OCI-LY1 (cell line): ENCODE measurements around the gene ITGA1.

Experiments
- H2AFZ ChIP-seq: fragments of 200-600 bp; sonication (generic), shearing (Covaris generic); 2 replicates; pipeline ENCODE4 v1.6.0; 2014; ENCODE audit warnings: antibody characterized with exemption, mild to moderate bottlenecking, low read length
- H3F3A ChIP-seq: fragments of 200-600 bp; sonication (generic), shearing (Covaris generic); 2 replicates; pipeline ENCODE4 v1.6.0; 2014; ENCODE audit warnings: mild to moderate bottlenecking, antibody characterized with exemption, low read length, moderate library complexity; ENCODE audit not compliant: insufficient read depth
- H3K27ac ChIP-seq: fragments of 200-600 bp; sonication (generic); 2 replicates; pipeline ENCODE4 v1.5.1; 2014; ENCODE audit warnings: low read length, mixed run types, mild to moderate bottlenecking, low read depth; ENCODE audit not compliant: poor library complexity, severe bottlenecking
- H3K27me3 ChIP-seq: fragments of 200-600 bp; sonication (generic); 2 replicates; pipeline ENCODE4 v1.6.0; 2014; ENCODE audit warnings: antibody characterized with exemption, mild to moderate bottlenecking, low read length, moderate library complexity; ENCODE audit not compliant: insufficient read depth
- H3K36me3 ChIP-seq: fragments of 200-600 bp; sonication (generic); 2 replicates; pipeline ENCODE4 v1.6.1; 2014; ENCODE audit warnings: mild to moderate bottlenecking, antibody characterized with exemption, low read length, moderate library complexity, mixed read lengths; ENCODE audit not compliant: insufficient read depth
- H3K4me1 ChIP-seq: fragments of 200-600 bp; sonication (generic); 2 replicates; pipeline ENCODE4 v1.5.1; 2014; ENCODE audit warnings: mild to moderate bottlenecking, low read length, moderate library complexity; ENCODE audit not compliant: insufficient read depth, severe bottlenecking
- H3K4me2 ChIP-seq: fragments of 200-600 bp; sonication (generic), shearing (Covaris generic); 2 replicates; pipeline ENCODE4 v1.6.1; 2014; ENCODE audit warnings: low read length
- H3K4me3 ChIP-seq: fragments of 200-600 bp; sonication (generic); 2 replicates; pipeline ENCODE4 v1.5.1; 2014; ENCODE audit warnings: low read length, low read depth, mild to moderate bottlenecking, mixed read lengths; ENCODE audit not compliant: poor library complexity, severe bottlenecking
- H3K79me2 ChIP-seq: fragments of 200-600 bp; shearing (Covaris generic); 2 replicates; pipeline ENCODE4 v1.6.1; 2016; ENCODE audit warnings: mixed run types, low read length, mixed read lengths; ENCODE audit not compliant: insufficient read depth
- H3K9ac ChIP-seq: fragments of 200-600 bp; sonication (generic), shearing (Covaris generic); 2 replicates; pipeline ENCODE4 v1.6.1; 2014; ENCODE audit warnings: mild to moderate bottlenecking, low read length, mixed read lengths
- H3K9me2 ChIP-seq: fragments of 200-600 bp; sonication (generic), shearing (Covaris generic); 2 replicates; pipeline ENCODE4 v1.6.1; 2014; ENCODE audit warnings: low read depth, mild to moderate bottlenecking, low read length, mixed read lengths
- H3K9me3 ChIP-seq: fragments of 200-600 bp; shearing (Covaris generic); 2 replicates; pipeline ENCODE4 v1.6.1; 2014; ENCODE audit warnings: low read length, mixed read lengths
- H4K20me1 ChIP-seq: fragments of 200-600 bp; sonication (generic), shearing (Covaris generic); 2 replicates; pipeline ENCODE4 v1.6.0; 2016; ENCODE audit warnings: mild to moderate bottlenecking, low read length; ENCODE audit not compliant: insufficient read depth
- EZH2 ChIP-seq: fragments of 200-600 bp; sonication (generic), shearing (Covaris generic); IDR thresholded peaks from 2 replicates; pipeline ENCODE4 v1.8.0; 2017; ENCODE audit warnings: borderline replicate concordance, mixed run types, mild to moderate bottlenecking, antibody characterized with exemption, low read length, moderate library complexity, mixed read lengths
- TF ChIP-seq, protein P1 (sequence below): fragments of 200-600 bp; sonication (generic), shearing (Covaris generic); IDR thresholded peaks from 2 replicates; pipeline ENCODE4 v1.5.1; 2017; ENCODE audit warnings: mild to moderate bottlenecking, antibody characterized with exemption, low read length, moderate library complexity, mixed read lengths

Gene ITGA1

DNA sequence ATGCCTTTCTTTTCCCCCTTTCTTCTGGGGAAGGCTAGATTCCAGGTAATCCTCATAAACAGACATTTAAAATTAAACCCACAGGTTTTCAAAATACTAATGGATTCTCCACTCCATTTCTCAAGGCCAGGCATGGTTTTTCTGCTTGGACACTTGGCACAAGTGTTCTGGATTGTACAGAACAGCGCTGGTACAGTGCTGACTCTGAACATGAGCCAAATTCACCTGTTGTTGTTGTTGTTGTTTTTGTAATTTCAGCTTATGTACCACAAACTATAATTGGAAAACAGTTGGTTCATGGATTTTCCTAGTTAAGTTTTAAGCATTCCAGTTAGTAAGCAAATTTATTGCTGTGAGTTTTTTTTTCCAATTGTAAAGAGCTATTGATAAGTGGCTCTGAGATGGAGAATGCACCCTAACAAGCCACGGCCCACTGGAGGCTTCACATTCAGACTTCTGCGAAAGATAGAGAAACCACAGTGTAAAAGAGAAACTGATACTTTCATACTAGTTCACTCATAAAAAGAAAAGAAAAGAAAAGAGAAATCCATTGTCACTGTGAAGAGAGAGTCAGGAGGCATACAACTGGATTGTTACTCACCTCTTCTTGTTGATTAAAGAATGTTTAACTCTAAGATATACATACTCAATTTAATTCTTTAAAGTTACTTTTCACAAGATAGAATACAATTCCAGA, 16.2 kb upstream of the ITGA1 start:
- H3K9me3 ChIP-seq: no peaks in the 10 kb centered on the region
- H3K27ac ChIP-seq: no peak overlapping the region
- no peaks in the 10 kb centered on the region for H3K27me3 ChIP-seq
- no peaks in the 10 kb centered on the region for H3K36me3 ChIP-seq
- H3K79me2 ChIP-seq: no peaks in the 10 kb centered on the region
- H3K4me3 ChIP-seq: no peak overlapping the region
- H3K4me2 ChIP-seq: no peak overlapping the region
- no peaks in the 10 kb centered on the region for H3F3A ChIP-seq
- no peaks in the 10 kb centered on the region for H3K9me2 ChIP-seq
- H2AFZ ChIP-seq: no peak overlapping the region
- TF ChIP-seq, protein P1, sequence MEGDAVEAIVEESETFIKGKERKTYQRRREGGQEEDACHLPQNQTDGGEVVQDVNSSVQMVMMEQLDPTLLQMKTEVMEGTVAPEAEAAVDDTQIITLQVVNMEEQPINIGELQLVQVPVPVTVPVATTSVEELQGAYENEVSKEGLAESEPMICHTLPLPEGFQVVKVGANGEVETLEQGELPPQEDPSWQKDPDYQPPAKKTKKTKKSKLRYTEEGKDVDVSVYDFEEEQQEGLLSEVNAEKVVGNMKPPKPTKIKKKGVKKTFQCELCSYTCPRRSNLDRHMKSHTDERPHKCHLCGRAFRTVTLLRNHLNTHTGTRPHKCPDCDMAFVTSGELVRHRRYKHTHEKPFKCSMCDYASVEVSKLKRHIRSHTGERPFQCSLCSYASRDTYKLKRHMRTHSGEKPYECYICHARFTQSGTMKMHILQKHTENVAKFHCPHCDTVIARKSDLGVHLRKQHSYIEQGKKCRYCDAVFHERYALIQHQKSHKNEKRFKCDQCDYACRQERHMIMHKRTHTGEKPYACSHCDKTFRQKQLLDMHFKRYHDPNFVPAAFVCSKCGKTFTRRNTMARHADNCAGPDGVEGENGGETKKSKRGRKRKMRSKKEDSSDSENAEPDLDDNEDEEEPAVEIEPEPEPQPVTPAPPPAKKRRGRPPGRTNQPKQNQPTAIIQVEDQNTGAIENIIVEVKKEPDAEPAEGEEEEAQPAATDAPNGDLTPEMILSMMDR: no peak
- H3K4me1 ChIP-seq: no peaks in the 10 kb centered on the region
- no peak overlapping the region for H3K9ac ChIP-seq
- no peaks in the 10 kb centered on the region for H4K20me1 ChIP-seq

- Histone ChIP-seq H3K9me3 (no peaks in the 10 kb centered on the region), H3K36me3 (no peaks in the 10 kb centered on the region), H4K20me1 (no peaks in the 10 kb centered on the region), H2AFZ (no peak overlapping the region), H3K9ac (no peak overlapping the region), H3K27ac (no peak overlapping the region), H3K27me3 (no peaks in the 10 kb centered on the region), H3F3A (no peaks in the 10 kb centered on the region), H3K4me1 (no peaks in the 10 kb centered on the region), H3K79me2 (no peaks in the 10 kb centered on the region), H3K4me2 (no peak overlapping the region), H3K9me2 (no peaks in the 10 kb centered on the region), H3K4me3 (no peak overlapping the region)
- TF ChIP-seq EZH2: no peak
- TF ChIP-seq, protein P1: no peak
Observed at GRCh38 chr5:52772668-52773067, 15.0 kb upstream of the ITGA1 start.

- no peak for TF ChIP-seq EZH2
- TF ChIP-seq, protein P1: no peak
- H3K9ac ChIP-seq: no peak overlapping the region
- no peaks in the 10 kb centered on the region for H3F3A ChIP-seq
- no peak overlapping the region for H2AFZ ChIP-seq
- no peaks in the 10 kb centered on the region for H3K9me2 ChIP-seq
- no peaks in the 10 kb centered on the region for H3K36me3 ChIP-seq
- H3K27me3 ChIP-seq: no peaks in the 10 kb centered on the region
- no peaks in the 10 kb centered on the region for H3K4me1 ChIP-seq
- H3K27ac ChIP-seq: no peak overlapping the region
- H3K79me2 ChIP-seq: no peaks in the 10 kb centered on the region
- H4K20me1 ChIP-seq: no peaks in the 10 kb centered on the region
- no peaks in the 10 kb centered on the region for H3K9me3 ChIP-seq
- H3K4me3 ChIP-seq: no peak overlapping the region
- H3K4me2 ChIP-seq: no peak overlapping the region
Observed at GRCh38 chr5:52773342-52773741, 14.4 kb upstream of the ITGA1 start.
